Lower leg skin (tissue), 3 donors: ENCODE results near the gene CDC14A.

ENCODE experiments used
- CTCF ChIP-seq, 3 donors: fragments of 450-650 bp; IDR thresholded peaks; one replicate each; pipeline ENCODE4 v1.5.1; 2016; ENCODE audit warnings: antibody characterized with exemption in 3 of 3, mild to moderate bottlenecking in 3 of 3, moderate library complexity in 2 of 3
- POLR2A ChIP-seq, 2 donors: fragments of 450-650 bp; IDR thresholded peaks; one replicate each; pipeline ENCODE4 v1.6.1; 2016 to 2017; ENCODE audit warnings: antibody characterized with exemption in 2 of 2, mild to moderate bottlenecking in 1 of 2, moderate library complexity in 1 of 2

- TF ChIP-seq CTCF (IDR thresholded peaks at IDR 0.05): no peak
- TF ChIP-seq POLR2A (IDR thresholded peaks at IDR 0.05): no peak
Observed at GRCh38 chr1:100556925-100557605, 204.8 kb downstream of the CDC14A start.
